Breast epithelium (tissue), 3 donors: ENCODE results near the gene LRRC4B.

Experiments used
- POLR2AphosphoS5 ChIP-seq, 3 donors: sonication (generic); formaldehyde crosslinking; IDR thresholded peaks; one replicate each; pipeline ENCODE4 v1.6.1; 2017; ENCODE audit warnings: antibody characterized with exemption in 3 of 3
- TF ChIP-seq, protein P1 (sequence below), 3 donors: fragments of 450-650 bp; IDR thresholded peaks; one replicate each; pipeline ENCODE4 v1.5.1; 2016 to 2017; ENCODE audit warnings: antibody characterized with exemption in 3 of 3, mild to moderate bottlenecking in 3 of 3, moderate library complexity in 3 of 3

- TF ChIP-seq, protein P1, sequence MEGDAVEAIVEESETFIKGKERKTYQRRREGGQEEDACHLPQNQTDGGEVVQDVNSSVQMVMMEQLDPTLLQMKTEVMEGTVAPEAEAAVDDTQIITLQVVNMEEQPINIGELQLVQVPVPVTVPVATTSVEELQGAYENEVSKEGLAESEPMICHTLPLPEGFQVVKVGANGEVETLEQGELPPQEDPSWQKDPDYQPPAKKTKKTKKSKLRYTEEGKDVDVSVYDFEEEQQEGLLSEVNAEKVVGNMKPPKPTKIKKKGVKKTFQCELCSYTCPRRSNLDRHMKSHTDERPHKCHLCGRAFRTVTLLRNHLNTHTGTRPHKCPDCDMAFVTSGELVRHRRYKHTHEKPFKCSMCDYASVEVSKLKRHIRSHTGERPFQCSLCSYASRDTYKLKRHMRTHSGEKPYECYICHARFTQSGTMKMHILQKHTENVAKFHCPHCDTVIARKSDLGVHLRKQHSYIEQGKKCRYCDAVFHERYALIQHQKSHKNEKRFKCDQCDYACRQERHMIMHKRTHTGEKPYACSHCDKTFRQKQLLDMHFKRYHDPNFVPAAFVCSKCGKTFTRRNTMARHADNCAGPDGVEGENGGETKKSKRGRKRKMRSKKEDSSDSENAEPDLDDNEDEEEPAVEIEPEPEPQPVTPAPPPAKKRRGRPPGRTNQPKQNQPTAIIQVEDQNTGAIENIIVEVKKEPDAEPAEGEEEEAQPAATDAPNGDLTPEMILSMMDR (IDR thresholded peaks at IDR 0.05) = no peak
- no peak for TF ChIP-seq POLR2AphosphoS5 (IDR thresholded peaks at IDR 0.05)
Measured at GRCh38 chr19:50532952-50533351, 35.3 kb downstream of the LRRC4B start.
